ENCODE data around the gene MCF2L2. TPM values are rescaled to one million over a fixed set of nuclear protein-coding genes. Genes with fewer than 3 reads are reported as not detected.
A peak's percentile ranks its signal among the peaks of the same experiment; 100 is the strongest.
"Not testable (repeated sequence)": the region's sequence is repeated elsewhere in the genome, so short reads cannot be mapped to it uniquely, and the experiment has no call there.

Gene MCF2L2, protein sequence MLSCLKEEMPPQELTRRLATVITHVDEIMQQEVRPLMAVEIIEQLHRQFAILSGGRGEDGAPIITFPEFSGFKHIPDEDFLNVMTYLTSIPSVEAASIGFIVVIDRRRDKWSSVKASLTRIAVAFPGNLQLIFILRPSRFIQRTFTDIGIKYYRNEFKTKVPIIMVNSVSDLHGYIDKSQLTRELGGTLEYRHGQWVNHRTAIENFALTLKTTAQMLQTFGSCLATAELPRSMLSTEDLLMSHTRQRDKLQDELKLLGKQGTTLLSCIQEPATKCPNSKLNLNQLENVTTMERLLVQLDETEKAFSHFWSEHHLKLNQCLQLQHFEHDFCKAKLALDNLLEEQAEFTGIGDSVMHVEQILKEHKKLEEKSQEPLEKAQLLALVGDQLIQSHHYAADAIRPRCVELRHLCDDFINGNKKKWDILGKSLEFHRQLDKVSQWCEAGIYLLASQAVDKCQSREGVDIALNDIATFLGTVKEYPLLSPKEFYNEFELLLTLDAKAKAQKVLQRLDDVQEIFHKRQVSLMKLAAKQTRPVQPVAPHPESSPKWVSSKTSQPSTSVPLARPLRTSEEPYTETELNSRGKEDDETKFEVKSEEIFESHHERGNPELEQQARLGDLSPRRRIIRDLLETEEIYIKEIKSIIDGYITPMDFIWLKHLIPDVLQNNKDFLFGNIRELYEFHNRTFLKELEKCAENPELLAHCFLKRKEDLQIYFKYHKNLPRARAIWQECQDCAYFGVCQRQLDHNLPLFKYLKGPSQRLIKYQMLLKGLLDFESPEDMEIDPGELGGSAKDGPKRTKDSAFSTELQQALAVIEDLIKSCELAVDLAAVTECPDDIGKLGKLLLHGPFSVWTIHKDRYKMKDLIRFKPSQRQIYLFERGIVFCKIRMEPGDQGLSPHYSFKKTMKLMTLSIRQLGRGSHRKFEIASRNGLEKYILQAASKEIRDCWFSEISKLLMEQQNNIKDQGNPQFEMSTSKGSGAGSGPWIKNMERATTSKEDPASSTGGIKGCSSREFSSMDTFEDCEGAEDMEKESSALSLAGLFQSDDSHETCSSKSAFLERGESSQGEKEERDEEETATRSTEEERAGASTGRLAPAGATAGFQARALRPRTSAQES
- total RNA-seq = 0.16 and 0.64 TPM in 2 replicates
- 0.35 TPM for polyA plus RNA-seq (2012)

- peak; percentile 34 for DNase-seq (ENCODE audit: low read depth)
Measured at GRCh38 chr3:183428447-183429211, at the start of gene MCF2L2. Gene MCF2L2 (minus strand): TSS chr3:183428619. CDS start chr3:183427977, 642 bp downstream.

DNA sequence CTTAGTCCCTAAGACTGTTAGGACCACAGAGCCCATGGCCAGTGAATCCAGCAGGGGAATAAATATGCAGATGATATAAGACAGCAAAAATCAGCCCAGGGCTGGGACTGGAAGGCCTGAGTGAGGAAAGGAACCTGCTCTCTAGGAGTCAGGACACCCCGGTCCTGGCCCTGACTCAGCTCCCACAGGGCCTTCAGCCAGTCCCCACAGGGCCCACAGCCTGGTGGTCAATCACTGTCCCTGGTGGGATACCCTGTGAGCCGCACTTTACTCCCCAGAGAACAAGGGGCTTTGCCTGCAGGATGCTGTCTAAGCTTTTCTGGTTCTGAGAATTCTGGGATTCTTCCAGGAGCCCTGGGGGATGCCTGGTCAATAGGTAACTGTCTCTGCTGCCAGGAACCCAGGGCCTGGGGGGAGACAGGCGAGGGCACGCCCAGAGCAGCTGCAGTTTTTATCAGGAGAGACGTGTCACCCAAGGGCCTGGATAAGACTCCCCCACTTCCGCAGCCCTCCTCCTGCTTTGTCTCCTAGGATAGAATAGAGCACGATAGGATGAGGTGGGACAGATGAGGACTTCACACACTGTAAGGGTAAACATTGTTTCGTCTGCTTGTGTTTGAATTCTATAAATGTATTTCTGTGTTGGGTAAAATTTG is 49.5 kb upstream of the MCF2L2 start:
- no peak for DNase-seq (ENCODE audit: low read depth)

- DNase-seq (ENCODE audit: low read depth) = not testable (repeated sequence)
Measured at GRCh38 chr3:183475764-183476162, 47.3 kb upstream of the MCF2L2 start.

DNA sequence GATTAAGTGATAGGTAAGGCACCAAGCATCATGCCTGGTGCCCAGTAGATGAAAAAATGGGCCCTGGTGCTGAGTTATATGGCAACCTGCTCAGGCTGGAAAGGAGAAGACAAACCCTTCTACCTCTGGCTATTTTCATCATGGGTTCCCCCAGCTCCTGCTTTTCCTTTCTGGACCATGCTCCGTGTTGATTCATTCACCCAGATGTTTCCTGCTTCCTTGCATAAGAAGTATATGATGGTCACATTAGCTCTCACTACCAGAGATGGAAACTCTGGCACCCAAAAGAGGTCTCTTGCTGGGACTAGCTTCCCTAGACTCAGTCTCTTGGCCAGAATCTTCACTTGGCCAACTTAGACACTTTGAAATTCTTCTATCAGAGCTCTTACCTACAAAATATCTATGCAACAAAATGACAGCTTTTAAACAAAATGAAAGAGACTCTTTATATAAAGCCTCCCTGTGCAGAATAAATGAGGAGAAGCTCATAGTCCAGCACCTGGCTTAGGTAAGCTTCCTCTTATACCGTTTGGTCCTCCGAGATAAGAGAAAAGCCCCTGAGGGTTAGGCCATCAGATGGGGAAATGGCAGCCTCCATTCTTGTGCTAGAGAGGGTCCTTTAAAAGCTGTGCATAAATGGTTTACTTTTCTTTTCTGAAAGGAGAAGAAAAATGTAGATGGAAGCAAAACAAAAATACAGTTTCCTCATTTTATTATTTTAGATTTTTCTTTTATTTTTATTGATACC is 46.8 kb upstream of the MCF2L2 start:
- DNase-seq (ENCODE audit: low read depth) = no peak

DNA sequence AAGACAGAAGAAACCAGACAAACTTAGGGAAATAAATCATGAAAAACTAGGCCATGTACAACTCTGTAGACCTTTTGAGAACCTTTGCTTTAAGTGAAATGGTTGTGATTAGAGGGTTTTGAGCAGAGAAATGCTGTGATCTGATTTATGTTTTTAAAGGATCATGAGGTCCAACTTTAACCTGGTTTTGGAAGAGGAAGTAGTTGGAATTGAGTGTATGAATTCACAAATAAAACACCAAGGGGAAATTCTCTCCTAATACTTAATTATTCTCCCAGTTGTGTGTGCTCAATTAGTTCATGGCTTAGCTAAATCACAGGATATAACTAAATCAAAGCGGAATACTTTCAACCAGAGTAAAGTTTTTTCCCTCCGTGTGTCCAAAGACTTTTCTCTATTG is 45.5 kb upstream of the MCF2L2 start:
- DNase-seq (ENCODE audit: low read depth) = no peak

DNA sequence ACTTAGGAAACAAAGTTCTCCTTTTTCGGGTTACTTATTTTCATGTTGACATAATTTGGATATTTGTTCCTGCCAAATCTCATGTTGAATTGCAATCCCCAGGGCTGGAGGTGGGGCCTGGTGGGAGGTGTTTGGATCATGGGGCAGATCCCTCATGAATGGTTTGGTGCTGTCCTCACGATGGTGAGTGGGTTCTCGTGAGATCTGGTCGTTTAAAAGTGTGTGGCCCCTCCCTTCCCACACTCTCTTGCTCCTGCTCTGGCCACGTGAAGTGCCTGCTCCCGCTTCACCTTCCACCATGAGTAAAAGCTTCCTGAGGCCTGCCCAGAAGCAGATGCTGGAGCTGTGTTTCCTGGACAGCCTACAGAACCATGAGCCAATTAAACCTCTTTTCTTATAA is 43.7 kb upstream of the MCF2L2 start:
- DNase-seq (ENCODE audit: low read depth) = no peak

GRCh38 chr3:183468424-183468823 is 40.0 kb upstream of the MCF2L2 start:
- no peak for DNase-seq (ENCODE audit: low read depth)

- no peak for DNase-seq (ENCODE audit: low read depth)
Measured at GRCh38 chr3:183466575-183466974, 38.2 kb upstream of the MCF2L2 start.

- DNase-seq (ENCODE audit: low read depth) = not testable (repeated sequence)
Measured at GRCh38 chr3:183465710-183466109, 37.3 kb upstream of the MCF2L2 start.

GRCh38 chr3:183464480-183464879 is 36.1 kb upstream of the MCF2L2 start:
- no peak for DNase-seq (ENCODE audit: low read depth)

- DNase-seq (ENCODE audit: low read depth) = no peak
Measured at GRCh38 chr3:183460081-183461055, 31.9 kb upstream of the MCF2L2 start.

DNA sequence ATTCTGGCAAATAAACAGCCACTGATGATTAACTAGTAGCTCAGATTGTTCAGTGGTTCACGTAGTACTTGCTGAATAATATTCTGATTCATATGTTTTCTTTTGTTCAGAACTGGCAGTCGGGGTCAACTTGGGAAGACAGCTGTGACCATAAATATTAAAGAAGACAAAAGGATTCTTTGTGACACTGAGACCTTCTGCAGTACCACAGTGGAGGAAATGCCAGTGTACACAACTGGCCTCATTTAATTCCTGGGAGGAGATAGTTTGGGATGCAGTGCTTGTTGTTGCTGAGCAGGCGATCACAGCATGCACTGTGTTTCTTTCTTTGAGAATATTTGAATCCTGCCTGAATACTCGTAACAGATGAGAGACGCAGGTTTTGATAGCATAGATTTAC is 26.7 kb upstream of the MCF2L2 start:
- DNase-seq (ENCODE audit: low read depth) = peak; percentile 96

GRCh38 chr3:183454064-183454463 is 25.6 kb upstream of the MCF2L2 start:
- peak; percentile 66 for DNase-seq (ENCODE audit: low read depth)

GRCh38 chr3:183449791-183450190 is 21.4 kb upstream of the MCF2L2 start:
- peak; percentile 61 for DNase-seq (ENCODE audit: low read depth)

DNA sequence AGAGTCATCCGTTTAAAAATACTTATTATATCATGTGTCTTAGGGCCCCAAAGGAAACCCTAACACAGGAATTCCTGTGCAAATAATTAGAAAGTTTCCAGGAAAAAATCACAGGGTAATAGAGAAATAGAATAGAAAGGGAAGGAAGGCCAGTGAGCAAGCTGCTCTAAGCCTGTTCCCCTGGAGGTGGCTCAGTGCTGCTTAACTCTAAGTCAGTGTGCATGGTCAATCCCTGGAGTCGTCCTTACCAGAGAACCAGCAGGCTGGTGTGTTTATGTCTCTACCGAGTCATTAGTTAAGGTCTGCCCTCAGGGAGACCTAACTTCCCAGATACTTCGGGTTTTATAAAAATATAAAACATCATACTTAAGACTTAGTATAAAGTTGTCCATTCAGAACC is 21.0 kb upstream of the MCF2L2 start:
- peak; percentile 80 for DNase-seq (ENCODE audit: low read depth)

DNA sequence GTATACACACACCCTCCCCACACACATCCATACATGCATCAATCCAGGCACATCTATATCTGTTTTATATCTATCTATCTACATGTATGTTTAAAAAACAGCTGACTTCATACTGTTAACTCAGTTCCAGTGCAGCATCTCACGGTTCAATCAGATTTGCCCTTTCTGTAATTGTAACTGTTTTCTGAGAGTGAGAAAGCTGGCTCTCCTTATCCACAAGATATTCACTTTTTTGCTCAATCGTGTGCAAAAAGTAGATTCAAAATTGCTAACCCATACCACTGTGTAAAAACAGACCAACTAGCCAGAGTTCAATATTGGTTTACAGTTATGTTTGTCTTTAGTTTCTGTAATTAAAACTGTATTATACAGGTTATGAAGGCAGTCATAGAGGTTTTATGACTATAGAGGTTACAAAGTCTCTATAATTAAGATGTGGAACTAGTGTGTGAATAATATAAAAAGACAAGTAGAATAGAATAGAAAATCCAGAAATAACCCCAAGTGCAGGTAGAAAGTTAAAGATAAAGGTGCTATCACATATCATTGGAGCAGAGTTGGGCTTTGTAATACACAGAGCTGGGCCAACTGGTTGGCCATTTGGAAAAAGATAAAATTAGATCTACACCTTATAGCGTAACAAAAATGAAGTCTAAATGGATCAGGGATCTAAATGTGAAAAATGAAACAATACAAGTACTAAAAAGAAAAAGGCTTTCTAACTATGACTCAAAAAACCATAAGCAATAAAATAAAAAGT is 20.1 kb upstream of the MCF2L2 start:
- no peak for DNase-seq (ENCODE audit: low read depth)

DNA sequence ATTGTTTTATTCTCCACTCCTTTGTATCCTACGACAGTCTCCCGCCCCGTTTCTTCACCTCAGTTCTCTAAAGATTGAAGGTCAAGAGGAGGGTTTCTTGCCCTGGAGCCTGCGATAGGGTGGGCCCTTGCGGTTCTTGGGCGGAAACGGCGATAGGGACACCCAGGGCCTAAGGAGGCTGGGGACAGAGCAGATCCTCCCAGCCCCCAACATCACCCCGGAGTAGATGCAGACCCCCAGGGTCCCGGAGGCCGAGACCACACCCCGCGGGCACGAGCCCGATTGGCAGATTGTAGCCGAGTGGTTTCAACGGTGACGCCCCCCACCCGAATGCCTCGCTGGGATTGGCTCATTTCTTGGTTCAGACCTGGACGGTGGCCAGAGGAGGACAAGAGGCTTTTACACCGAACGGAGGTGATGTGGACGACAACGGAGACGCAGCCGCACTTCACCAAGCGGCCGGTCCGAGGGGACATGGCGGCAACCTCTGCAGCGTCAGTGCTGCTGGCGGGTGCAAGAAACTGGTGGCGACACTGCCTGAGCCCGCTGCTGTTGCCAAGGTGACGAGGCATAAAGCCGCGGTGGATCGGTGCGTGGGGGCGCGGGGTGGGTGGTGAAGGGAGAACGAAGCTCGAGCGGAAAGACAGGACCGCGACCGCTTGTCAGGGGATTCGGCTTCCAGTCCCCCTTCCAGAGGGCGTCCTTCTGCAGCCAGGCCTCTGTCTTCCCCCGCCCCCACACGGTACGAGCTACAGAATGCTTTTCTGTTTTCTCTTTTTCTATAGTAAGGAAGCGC is 19.0 kb upstream of the MCF2L2 start:
- peak; percentile 97 for DNase-seq (ENCODE audit: low read depth)
